WERI-Rb-1 (cell line): Measurements from ENCODE around the gene BLOC1S3.
A peak's percentile ranks its signal among the peaks of the same experiment; 100 is the strongest.

Experiments
- DNase-seq: peaks from one replicate; pipeline ENCODE4 v3.0.0-alpha.2; 2020
- H3K27ac ChIP-seq: fragments of 250-450 bp; sonication (Bioruptor Pico); 2 replicates; pipeline ENCODE4 v1.5.1; 2020; ENCODE audit warnings: mild to moderate bottlenecking, moderate library complexity
- H3K27me3 ChIP-seq: fragments of 250-450 bp; sonication (Bioruptor Pico); 2 replicates; pipeline ENCODE4 v1.5.1; 2021; ENCODE audit warnings: mild to moderate bottlenecking, low read depth, moderate library complexity; ENCODE audit not compliant: insufficient read depth, severe bottlenecking
- H3K36me3 ChIP-seq: fragments of 250-450 bp; sonication (Bioruptor Pico); 2 replicates; pipeline ENCODE4 v1.5.1; 2020; ENCODE audit warnings: mild to moderate bottlenecking, moderate library complexity
- H3K4me3 ChIP-seq: 2 replicates; pipeline ENCODE4 v1.5.1; 2011; ENCODE audit warnings: low read depth, mild to moderate bottlenecking, control low read depth, low read length
- H3K9me3 ChIP-seq: fragments of 250-450 bp; sonication (Bioruptor Pico); 2 replicates; pipeline ENCODE4 v1.5.1; 2021; ENCODE audit warnings: mild to moderate bottlenecking, moderate library complexity; ENCODE audit not compliant: severe bottlenecking
- CTCF ChIP-seq: IDR thresholded peaks from 2 replicates; pipeline ENCODE4 v1.5.1; 2011; ENCODE audit warnings: low read depth, mild to moderate bottlenecking, control low read depth, inconsistent platforms, low read length

The BLOC1S3 gene

GRCh38 chr19:45168767-45169351 is 9.7 kb upstream of the BLOC1S3 start:
- Histone ChIP-seq H3K27me3 (no peaks in the 10 kb centered on the region), H3K4me3 (no peak overlapping the region), H3K36me3 (no peaks in the 10 kb centered on the region; the same call in 1 of the 2 replicates), H3K9me3 (no peaks in the 10 kb centered on the region), H3K27ac (peak overlapping the region; percentile 12; the same call in 1 of the 2 replicates)
- peak; percentile 30 for TF ChIP-seq CTCF
- peak; percentile 60 for DNase-seq

GRCh38 chr19:45169602-45170001 is 9.0 kb upstream of the BLOC1S3 start:
- H3K9me3 ChIP-seq = no peaks in the 10 kb centered on the region
- no peak for TF ChIP-seq CTCF
- no peak for DNase-seq
- no peak overlapping the region for H3K27ac ChIP-seq
- H3K4me3 ChIP-seq = no peak overlapping the region
- H3K27me3 ChIP-seq = no peaks in the 10 kb centered on the region
- H3K36me3 ChIP-seq = no peaks in the 10 kb centered on the region; the same call in 1 of the 2 replicates

GRCh38 chr19:45170146-45171106 is 8.2 kb upstream of the BLOC1S3 start:
- TF ChIP-seq CTCF = no peak
- Histone ChIP-seq H3K9me3 (no peaks in the 10 kb centered on the region), H3K27ac (no peak overlapping the region), H3K4me3 (no peak overlapping the region), H3K36me3 (no peaks in the 10 kb centered on the region), H3K27me3 (no peaks in the 10 kb centered on the region)
- DNase-seq = no peak

- no peak for TF ChIP-seq CTCF
- Histone ChIP-seq H3K27me3 (no peaks in the 10 kb centered on the region), H3K36me3 (no peaks in the 10 kb centered on the region), H3K4me3 (no peak overlapping the region), H3K27ac (no peak overlapping the region), H3K9me3 (no peaks in the 10 kb centered on the region)
- DNase-seq = no peak
Observed at GRCh38 chr19:45171211-45171623, 7.4 kb upstream of the BLOC1S3 start.

- no peak for TF ChIP-seq CTCF
- Histone ChIP-seq H3K36me3 (no peaks in the 10 kb centered on the region), H3K27me3 (no peaks in the 10 kb centered on the region), H3K9me3 (no peaks in the 10 kb centered on the region), H3K27ac (no peak overlapping the region), H3K4me3 (no peak overlapping the region)
- DNase-seq = no peak
Observed at GRCh38 chr19:45172173-45172572, 6.4 kb upstream of the BLOC1S3 start.
